Endothelial cell (in vitro differentiated cells): ENCODE results near the gene NDUFA3. TPM values are rescaled to one million over a fixed set of nuclear protein-coding genes. Genes with fewer than 3 reads are reported as not detected.
A peak's percentile ranks its signal among the peaks of the same experiment; 100 is the strongest.

Source experiments
- DNase-seq: peaks from one replicate; pipeline ENCODE4 v3.0.0; 2021; ENCODE audit warnings: low spot score
- H3K27ac Mint-ChIP-seq: one replicate; pipeline ENCODE4 v1.8.0; 2021; ENCODE audit warnings: mixed read lengths, inconsistent platforms; ENCODE audit not compliant: unreplicated experiment
- H3K27me3 Mint-ChIP-seq: one replicate; pipeline ENCODE4 v1.8.0; 2021; ENCODE audit warnings: mild to moderate bottlenecking, moderate library complexity, mixed read lengths, inconsistent platforms; ENCODE audit not compliant: unreplicated experiment
- H3K36me3 Mint-ChIP-seq: one replicate; pipeline ENCODE4 v1.8.0; 2021; ENCODE audit warnings: mild to moderate bottlenecking, low read depth, mixed read lengths, inconsistent platforms; ENCODE audit not compliant: unreplicated experiment
- H3K4me1 Mint-ChIP-seq: one replicate; pipeline ENCODE4 v1.8.0; 2021; ENCODE audit warnings: mild to moderate bottlenecking, mixed read lengths, inconsistent platforms; ENCODE audit not compliant: unreplicated experiment
- H3K4me3 Mint-ChIP-seq: one replicate; pipeline ENCODE4 v1.8.0; 2021; ENCODE audit warnings: mild to moderate bottlenecking, mixed read lengths, inconsistent platforms; ENCODE audit not compliant: unreplicated experiment
- H3K9me3 Mint-ChIP-seq: one replicate; pipeline ENCODE4 v1.8.0; 2021; ENCODE audit warnings: mixed read lengths, inconsistent platforms; ENCODE audit not compliant: unreplicated experiment
- CTCF ChIP-seq: fragments of 200-600 bp; sonication (generic); IDR thresholded peaks from one replicate; pipeline ENCODE4 v1.5.0; 2021; ENCODE audit warnings: antibody characterized with exemption; ENCODE audit not compliant: unreplicated experiment
- total RNA-seq: library from RNA; stranded (reverse); fragmentation: NEBNext Ultra II Directional; extraction: Animal tissue kit (Norgen Biotek cat#: 25700); gene quantifications from one replicate; pipeline ENCODE4 v1.2.1, GENCODE V29; 2021; ENCODE audit not compliant: unreplicated experiment

Gene NDUFA3
- total RNA-seq, 1 donor from 2014 or later = 126 TPM

DNA sequence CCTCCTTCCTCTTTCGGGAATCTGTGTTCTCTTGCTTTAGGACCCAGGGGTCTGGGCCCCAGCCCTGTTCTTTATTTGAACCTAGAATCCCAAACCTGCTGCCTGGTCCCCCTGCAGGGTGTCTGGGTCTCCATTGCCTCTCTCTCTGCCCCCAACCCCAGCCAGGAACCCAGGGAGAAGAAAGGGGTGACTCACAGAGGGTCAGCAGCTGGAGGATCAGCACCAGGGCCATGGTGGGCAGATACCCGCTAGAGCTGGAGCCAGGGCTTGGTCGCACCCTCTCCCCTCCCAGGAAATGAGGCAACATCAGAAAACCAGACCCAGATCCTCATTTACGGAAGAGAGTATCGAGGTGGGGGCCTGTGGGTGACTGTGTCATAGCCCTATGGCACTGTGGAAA lies 2.1 kb upstream of the NDUFA3 start, which contains the start of gene OSCAR:
TSS of gene OSCAR (minus strand) at position 243 of the 400 bp plus-strand sequence. CDS start at position 232, 11 bp downstream.
- H3K27ac Mint-ChIP-seq = peak within 1 kb of the TSS; percentile 31
- peaks cover 14% of the 10 kb centered on the region for H3K4me1 Mint-ChIP-seq
- H3K4me3 Mint-ChIP-seq = peak within 1 kb of the TSS; percentile 3
- H3K27me3 Mint-ChIP-seq = peaks cover 4% of the 10 kb centered on the region
- TF ChIP-seq CTCF = no peak
- DNase-seq = no peak
- H3K36me3 Mint-ChIP-seq = peaks cover 3% of the 10 kb centered on the region
- H3K9me3 Mint-ChIP-seq = no peaks in the 10 kb centered on the region

- no peak for DNase-seq
- Mint-ChIP-seq H3K27ac (no peak overlapping the region), H3K4me3 (peak overlapping the region; percentile 4), H3K4me1 (peaks cover 8% of the 10 kb centered on the region), H3K9me3 (no peaks in the 10 kb centered on the region), H3K27me3 (peaks cover 9% of the 10 kb centered on the region), H3K36me3 (peaks cover 23% of the 10 kb centered on the region)
- TF ChIP-seq CTCF = no peak
Measured at GRCh38 chr19:54104998-54105715, 2.5 kb downstream of the NDUFA3 start.

DNA sequence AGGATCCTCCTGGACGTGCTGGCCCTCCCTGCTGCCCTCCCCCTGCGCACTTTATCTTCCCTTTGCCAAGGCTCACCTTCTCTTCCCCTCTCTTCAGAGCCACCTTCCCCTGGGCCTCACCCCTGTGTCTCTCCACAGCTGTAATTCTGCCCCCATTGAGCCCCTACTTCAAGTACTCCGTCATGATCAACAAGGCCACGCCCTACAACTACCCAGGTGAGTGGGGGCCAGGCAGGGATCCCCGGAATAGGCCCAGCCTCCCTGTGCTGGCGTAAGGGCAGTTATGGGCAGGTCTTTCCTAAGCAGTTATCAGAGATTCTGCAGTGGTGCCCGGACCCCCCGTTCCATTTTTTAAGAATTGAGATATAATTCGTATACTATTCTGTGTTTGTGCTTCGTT lies 3.1 kb downstream of the NDUFA3 start:
- H3K36me3 Mint-ChIP-seq = peaks cover 28% of the 10 kb centered on the region
- peaks cover 9% of the 10 kb centered on the region for H3K4me1 Mint-ChIP-seq

GRCh38 chr19:54106716-54107115 lies 4.1 kb downstream of the NDUFA3 start:
- Mint-ChIP-seq H3K4me3 (peak overlapping the region; percentile 28), H3K4me1 (peaks cover 11% of the 10 kb centered on the region), H3K36me3 (peaks cover 31% of the 10 kb centered on the region), H3K27me3 (peaks cover 11% of the 10 kb centered on the region), H3K27ac (no peak overlapping the region), H3K9me3 (no peaks in the 10 kb centered on the region)
- no peak for TF ChIP-seq CTCF
- no peak for DNase-seq

More for the DNA sequence above, 3.1 kb downstream of the NDUFA3 start:
- Mint-ChIP-seq H3K27me3 (peaks cover 11% of the 10 kb centered on the region), H3K27ac (no peak overlapping the region), H3K9me3 (no peaks in the 10 kb centered on the region), H3K4me3 (peak overlapping the region; percentile 4)
- no peak for DNase-seq
- no peak for TF ChIP-seq CTCF

GRCh38 chr19:54107876-54108490 lies 5.3 kb downstream of the NDUFA3 start:
- peak overlapping the region; percentile 73 for H3K27ac Mint-ChIP-seq
- no peak overlapping the region for H3K4me3 Mint-ChIP-seq
- no peak for TF ChIP-seq CTCF
- peaks cover 33% of the 10 kb centered on the region for H3K36me3 Mint-ChIP-seq
- DNase-seq = no peak
- no peaks in the 10 kb centered on the region for H3K9me3 Mint-ChIP-seq
- H3K27me3 Mint-ChIP-seq = peaks cover 12% of the 10 kb centered on the region
- peaks cover 7% of the 10 kb centered on the region for H3K4me1 Mint-ChIP-seq
